Esophagus squamous epithelium (tissue), 5 donors: ENCODE results near the gene KLHL7. TPM values are rescaled to one million over a fixed set of nuclear protein-coding genes. Genes with fewer than 3 reads are reported as not detected.

Experiments used
- DNase-seq: peaks from one replicate; lab custom pipeline; 2025; lab: John Stamatoyannopoulos, UW
- H3K27ac ChIP-seq, 4 donors: fragments of 200-600 bp; sonication (generic); one replicate each; pipeline ENCODE4 v1.5.1; 2016 to 2019; ENCODE audit warnings: mild to moderate bottlenecking in 1 of 4
- H3K27me3 ChIP-seq, 4 donors: fragments of 200-600 bp; sonication (generic); 1 replicate in 3 of 4; 2 replicates in 1 of 4; pipeline versions ENCODE4 v1.5.1 to v1.6.0; 2017 to 2021; ENCODE audit warnings: antibody characterized with exemption in 1 of 4
- H3K36me3 ChIP-seq, 3 donors: fragments of 200-600 bp; sonication (generic); one replicate each; pipeline ENCODE4 v1.5.1; 2016 to 2019
- H3K4me1 ChIP-seq, 3 donors: fragments of 200-600 bp; sonication (generic); one replicate each; pipeline ENCODE4 v1.5.1; 2017 to 2019
- H3K4me3 ChIP-seq, 4 donors: fragments of 200-600 bp; sonication (generic); 1 replicate in 3 of 4; 2 replicates in 1 of 4; pipeline ENCODE4 v1.5.1; 2016 to 2019; ENCODE audit warnings: mild to moderate bottlenecking in 2 of 4, moderate library complexity in 1 of 4
- H3K9me3 ChIP-seq, 3 donors: fragments of 200-600 bp; sonication (generic); one replicate each; pipeline ENCODE4 v1.5.1; 2016 to 2019
- CTCF ChIP-seq, 6 experiments: fragments of 450-650 bp in 4 of 6; fragments of 200-600 bp in 2 of 6; sonication (generic) in 2 of 6; IDR thresholded peaks; one replicate each; pipeline ENCODE4 v1.5.1; 2016 to 2019; ENCODE audit warnings: antibody characterized with exemption in 6 of 6, mild to moderate bottlenecking in 4 of 6, moderate library complexity in 4 of 6
- POLR2A ChIP-seq, 4 donors: fragments of 450-650 bp; IDR thresholded peaks; one replicate each; pipeline ENCODE4 v1.6.1; 2017; ENCODE audit warnings: antibody characterized with exemption in 4 of 4, mild to moderate bottlenecking in 4 of 4, moderate library complexity in 3 of 4
- WGBS, 2 donors: methylation state at CpG; one replicate each; pipeline ENCODE4 v1.1.5; 2018; 5-methylcytosine and 5-hydroxymethylcytosine counted together
- intact Hi-C: fragments of 100-400 bp; cut with DNase I; formaldehyde crosslinking; loops from one replicate; pipeline ENCODE4 v1.15.0; 2022
- total RNA-seq, 4 donors: library from RNA; depleted of rRNA; stranded (reverse); fragments of >200 nt; gene quantifications; one replicate each; pipeline ENCODE4 v1.1.0, GENCODE V29; 2016
- donor health status: DM: yes; HTN: yes; CAD: no.

KLHL7 gene
- total RNA-seq, 4 donors from 2014 or later: 16.3 to 26.9 (median 20.5) TPM

GRCh38 chr7:23106057-23106822 lies 655 bp downstream of the KLHL7 start:
- peak overlapping the region; percentile 76 to 99 (median 87) for H3K4me3 ChIP-seq
- WGBS, 2 donors: 1% methylated on average over 25 to 31 of the region's 46 CpGs
- H3K4me1 ChIP-seq: peaks cover 11 to 45% (median 20%) of the 10 kb centered on the region in 3 donors
- H3K36me3 ChIP-seq: no peaks in the 10 kb centered on the region
- intact Hi-C loops: no loop called here
- H3K9me3 ChIP-seq: no peaks in the 10 kb centered on the region
- TF ChIP-seq POLR2A (IDR thresholded peaks at IDR 0.05): no peak
- H3K27ac ChIP-seq: peak overlapping the region; percentile 93 to 98 (median 96)
- no peak for DNase-seq
- no peaks in the 10 kb centered on the region for H3K27me3 ChIP-seq

GRCh38 chr7:23106823-23107663 lies 1.5 kb downstream of the KLHL7 start:
- H3K4me3 ChIP-seq: peak overlapping the region; percentile 76 to 99 (median 87)
- intact Hi-C loops: no loop called here
- H3K9me3 ChIP-seq: no peaks in the 10 kb centered on the region
- WGBS, 2 donors: 18 to 21% methylated on average over 9 of the region's 9 CpGs
- no peaks in the 10 kb centered on the region for H3K27me3 ChIP-seq
- peaks cover 11 to 45% (median 20%) of the 10 kb centered on the region in 3 donors for H3K4me1 ChIP-seq
- H3K27ac ChIP-seq: peak overlapping the region in 2 of 4 donors; percentile 95 to 98
- DNase-seq: no peak
- H3K36me3 ChIP-seq: no peaks in the 10 kb centered on the region
- TF ChIP-seq POLR2A (IDR thresholded peaks at IDR 0.05) (no peak), CTCF (IDR thresholded peaks at IDR 0.05) (no peak)

- Histone ChIP-seq H3K9me3 (no peaks in the 10 kb centered on the region), H3K4me3 (peak overlapping the region in 1 of 4 donors; percentile 97), H3K27ac (no peak overlapping the region), H3K36me3 (no peaks in the 10 kb centered on the region), H3K4me1 (peaks cover 11 to 45% (median 20%) of the 10 kb centered on the region in 3 donors), H3K27me3 (no peaks in the 10 kb centered on the region)
- intact Hi-C loops: no loop called here
- DNase-seq: no peak
- 44 to 62% methylated on average over 2 of the region's 2 CpGs for WGBS, 2 donors
- TF ChIP-seq POLR2A (IDR thresholded peaks at IDR 0.05) (no peak), CTCF (IDR thresholded peaks at IDR 0.05) (no peak)
Observed at GRCh38 chr7:23107781-23108180, 2.2 kb downstream of the KLHL7 start.

- no peak overlapping the region for H3K4me3 ChIP-seq
- intact Hi-C loops: no loop called here
- H3K9me3 ChIP-seq: no peaks in the 10 kb centered on the region
- WGBS, 2 donors: 85 to 93% methylated on average over 4 of the region's 4 CpGs
- no peak overlapping the region for H3K27ac ChIP-seq
- no peak for DNase-seq
- TF ChIP-seq POLR2A (IDR thresholded peaks at IDR 0.05) (no peak), CTCF (IDR thresholded peaks at IDR 0.05) (no peak)
- H3K36me3 ChIP-seq: no peaks in the 10 kb centered on the region
- peaks cover 11 to 45% (median 20%) of the 10 kb centered on the region in 3 donors for H3K4me1 ChIP-seq
- H3K27me3 ChIP-seq: no peaks in the 10 kb centered on the region
Observed at GRCh38 chr7:23108995-23109394, 3.4 kb downstream of the KLHL7 start.

GRCh38 chr7:23109470-23109869 lies 3.9 kb downstream of the KLHL7 start:
- Histone ChIP-seq H3K27ac (no peak overlapping the region), H3K9me3 (no peaks in the 10 kb centered on the region), H3K4me1 (peaks cover 11 to 50% (median 20%) of the 10 kb centered on the region in 3 donors), H3K4me3 (no peak overlapping the region), H3K36me3 (no peaks in the 10 kb centered on the region), H3K27me3 (no peaks in the 10 kb centered on the region)
- no peak for DNase-seq
- intact Hi-C loops: no loop called here
- TF ChIP-seq CTCF (IDR thresholded peaks at IDR 0.05): no peak
- TF ChIP-seq POLR2A (IDR thresholded peaks at IDR 0.05): no peak
- 95 to 96% methylated on average over 1 of the region's 1 CpG for WGBS, 2 donors
